ENCODE measurements around the gene TNKS1BP1. TPM values are rescaled to one million over a fixed set of nuclear protein-coding genes. Genes with fewer than 3 reads are reported as not detected.
"Not testable (repeated sequence)": the region's sequence is repeated elsewhere in the genome, so short reads cannot be mapped to it uniquely, and the experiment has no call there.

Gene TNKS1BP1
- total RNA-seq, 4 donors from 2014 or later, result 52.3 to 106 (median 85.2) TPM

DNA sequence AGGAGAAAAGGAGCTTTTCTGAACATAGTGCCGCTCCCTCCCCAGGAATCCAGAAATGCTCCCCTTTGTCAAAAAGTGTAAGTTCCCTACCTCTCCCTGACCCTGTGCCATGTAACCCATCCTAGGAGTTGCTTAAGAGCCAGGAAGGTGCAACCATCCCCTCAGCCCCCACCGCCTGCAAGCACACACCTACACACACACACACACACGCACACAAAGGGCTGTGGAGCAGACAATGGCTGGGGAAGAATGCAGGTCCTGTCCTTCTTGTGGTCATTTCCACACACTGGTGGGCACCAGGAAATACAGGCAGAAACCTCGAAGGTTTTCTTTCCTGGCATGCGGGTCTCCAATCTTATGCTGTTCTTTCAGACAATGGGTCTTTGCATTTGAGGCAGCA is 14.6 kb upstream of the TNKS1BP1 start:
- TF ChIP-seq POLR2A (IDR thresholded peaks at IDR 0.05), result no peak
- TF ChIP-seq, protein P1, sequence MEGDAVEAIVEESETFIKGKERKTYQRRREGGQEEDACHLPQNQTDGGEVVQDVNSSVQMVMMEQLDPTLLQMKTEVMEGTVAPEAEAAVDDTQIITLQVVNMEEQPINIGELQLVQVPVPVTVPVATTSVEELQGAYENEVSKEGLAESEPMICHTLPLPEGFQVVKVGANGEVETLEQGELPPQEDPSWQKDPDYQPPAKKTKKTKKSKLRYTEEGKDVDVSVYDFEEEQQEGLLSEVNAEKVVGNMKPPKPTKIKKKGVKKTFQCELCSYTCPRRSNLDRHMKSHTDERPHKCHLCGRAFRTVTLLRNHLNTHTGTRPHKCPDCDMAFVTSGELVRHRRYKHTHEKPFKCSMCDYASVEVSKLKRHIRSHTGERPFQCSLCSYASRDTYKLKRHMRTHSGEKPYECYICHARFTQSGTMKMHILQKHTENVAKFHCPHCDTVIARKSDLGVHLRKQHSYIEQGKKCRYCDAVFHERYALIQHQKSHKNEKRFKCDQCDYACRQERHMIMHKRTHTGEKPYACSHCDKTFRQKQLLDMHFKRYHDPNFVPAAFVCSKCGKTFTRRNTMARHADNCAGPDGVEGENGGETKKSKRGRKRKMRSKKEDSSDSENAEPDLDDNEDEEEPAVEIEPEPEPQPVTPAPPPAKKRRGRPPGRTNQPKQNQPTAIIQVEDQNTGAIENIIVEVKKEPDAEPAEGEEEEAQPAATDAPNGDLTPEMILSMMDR (IDR thresholded peaks at IDR 0.05), result no peak
- Histone ChIP-seq H3K4me1 (peaks cover 4 to 12% of the 10 kb centered on the region in 2 donors), H3K4me3 (replicated peaks in 1 of 3) (no peak overlapping the region), H3K27ac (no peak overlapping the region), H3K36me3 (no peaks in the 10 kb centered on the region), H3K9me3 (no peaks in the 10 kb centered on the region), H3K27me3 (no peaks in the 10 kb centered on the region)
- intact Hi-C loops (cut with DNase I), result no loop called here
- no peak for DNase-seq
- WGBS, 2 donors, result 79 to 83% methylated on average over 5 of the region's 5 CpGs

DNA sequence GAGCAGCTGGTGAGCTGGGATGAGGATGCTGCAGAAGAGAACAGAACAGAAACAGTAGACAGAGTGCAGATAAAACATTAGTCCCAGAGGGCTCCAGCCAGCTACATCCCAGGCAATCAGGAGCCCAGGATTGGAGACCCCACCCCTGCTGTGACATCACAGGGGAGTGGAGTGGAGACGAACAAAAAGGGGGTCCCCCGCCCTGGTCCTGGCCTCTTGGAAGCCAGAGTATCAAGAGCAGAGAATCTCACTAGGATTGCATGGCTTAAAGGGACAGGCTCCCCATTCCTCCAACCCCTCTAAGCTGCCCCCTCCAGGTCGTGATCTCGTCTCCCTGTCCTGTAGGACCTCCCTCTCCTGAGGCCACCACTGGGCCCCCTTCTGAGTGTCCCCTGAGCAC is 13.4 kb upstream of the TNKS1BP1 start, which contains the start of gene P2RX3:
P2RX3 (plus strand) TSS at position 211 of the 400 bp plus-strand sequence. CDS start 199 bp downstream, outside the sequence.
- H3K4me3 ChIP-seq (replicated peaks in 1 of 3), result no peak within 1 kb of the TSS
- no peak for TF ChIP-seq POLR2A (IDR thresholded peaks at IDR 0.05)
- TF ChIP-seq, protein P1 (IDR thresholded peaks at IDR 0.05), result no peak
- peaks cover 4 to 16% of the 10 kb centered on the region in 2 donors for H3K4me1 ChIP-seq
- no peaks in the 10 kb centered on the region for H3K9me3 ChIP-seq
- H3K27ac ChIP-seq, result no peak within 1 kb of the TSS
- intact Hi-C loops (cut with DNase I), result no loop called here
- H3K27me3 ChIP-seq, result no peaks in the 10 kb centered on the region
- no peak for DNase-seq
- 28 to 47% methylated on average over 4 of the region's 4 CpGs for WGBS, 2 donors
- H3K36me3 ChIP-seq, result peaks cover 0 to 2% of the 10 kb centered on the region in 2 donors

DNA sequence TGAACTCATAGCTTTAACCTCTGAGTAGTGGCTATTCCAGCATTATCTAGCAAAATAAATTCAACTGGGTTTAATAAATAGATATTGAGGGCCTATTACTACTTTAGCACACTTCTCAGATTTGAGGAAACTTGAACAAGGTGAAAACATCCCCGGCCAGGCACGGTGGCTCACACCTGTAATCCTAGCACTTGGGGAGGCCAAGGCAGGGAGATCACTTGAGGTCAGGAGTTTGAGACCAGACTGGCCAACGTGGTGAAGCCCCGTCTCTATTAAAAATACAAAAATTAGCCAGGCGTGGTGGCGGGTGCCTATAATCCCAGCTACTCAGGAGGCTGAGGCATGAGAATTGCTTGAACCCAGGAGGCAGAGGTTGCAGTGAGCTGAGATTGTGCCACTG is 12.1 kb upstream of the TNKS1BP1 start:
- H3K27me3 ChIP-seq; H3K9me3 ChIP-seq; DNase-seq; H3K4me3 ChIP-seq (replicated peaks in 1 of 3); intact Hi-C loops (cut with DNase I); H3K27ac ChIP-seq: not testable (repeated sequence)
- peaks cover 6 to 15% of the 10 kb centered on the region in 2 donors for H3K36me3 ChIP-seq
- 70 to 80% methylated on average over 6 of the region's 6 CpGs for WGBS, 2 donors
- H3K4me1 ChIP-seq, result peaks cover 4 to 16% of the 10 kb centered on the region in 2 donors

DNA sequence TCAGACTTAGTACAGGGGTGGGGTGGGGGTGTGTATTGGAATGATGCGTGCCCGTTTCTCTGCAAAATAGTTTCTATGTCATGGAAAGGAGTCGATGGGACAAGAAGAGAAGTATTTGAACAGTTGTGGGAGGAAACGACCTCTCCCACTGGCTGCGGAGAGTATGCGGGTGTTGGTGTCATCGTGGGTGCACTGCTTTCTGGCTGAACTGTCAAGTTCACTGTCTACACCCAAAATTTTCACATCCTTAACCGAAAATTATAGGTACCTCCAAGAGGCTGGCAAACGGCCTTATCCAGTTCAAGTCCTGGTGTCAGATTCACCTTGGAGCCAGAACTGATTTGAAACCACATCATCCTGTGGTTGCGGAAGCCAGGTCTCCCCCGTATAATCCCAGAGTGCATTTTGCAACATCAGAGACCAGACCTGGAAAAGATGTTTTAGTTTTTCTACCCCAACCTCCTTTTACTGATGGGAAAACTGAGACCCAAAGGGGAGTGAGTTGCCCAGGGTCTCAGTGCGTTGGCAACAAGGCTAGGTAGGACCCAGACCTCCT is 11.4 kb upstream of the TNKS1BP1 start:
- Histone ChIP-seq H3K9me3 (no peaks in the 10 kb centered on the region), H3K27ac (peak overlapping the region; percentile 89 to 90 (median 89)), H3K4me3 (replicated peaks in 1 of 3) (peak overlapping the region in 2 of 3 donors; percentile 93 to 98), H3K27me3 (no peaks in the 10 kb centered on the region), H3K4me1 (peaks cover 4 to 16% of the 10 kb centered on the region in 2 donors), H3K36me3 (peaks cover 13 to 22% of the 10 kb centered on the region in 2 donors)
- DNase-seq, result no peak
- 38 to 49% methylated on average over 12 of the region's 12 CpGs for WGBS, 2 donors
- TF ChIP-seq, protein P1 (IDR thresholded peaks at IDR 0.05), result no peak
- TF ChIP-seq POLR2A (IDR thresholded peaks at IDR 0.05), result no peak
- intact Hi-C loops (cut with DNase I), result no loop called here

DNA sequence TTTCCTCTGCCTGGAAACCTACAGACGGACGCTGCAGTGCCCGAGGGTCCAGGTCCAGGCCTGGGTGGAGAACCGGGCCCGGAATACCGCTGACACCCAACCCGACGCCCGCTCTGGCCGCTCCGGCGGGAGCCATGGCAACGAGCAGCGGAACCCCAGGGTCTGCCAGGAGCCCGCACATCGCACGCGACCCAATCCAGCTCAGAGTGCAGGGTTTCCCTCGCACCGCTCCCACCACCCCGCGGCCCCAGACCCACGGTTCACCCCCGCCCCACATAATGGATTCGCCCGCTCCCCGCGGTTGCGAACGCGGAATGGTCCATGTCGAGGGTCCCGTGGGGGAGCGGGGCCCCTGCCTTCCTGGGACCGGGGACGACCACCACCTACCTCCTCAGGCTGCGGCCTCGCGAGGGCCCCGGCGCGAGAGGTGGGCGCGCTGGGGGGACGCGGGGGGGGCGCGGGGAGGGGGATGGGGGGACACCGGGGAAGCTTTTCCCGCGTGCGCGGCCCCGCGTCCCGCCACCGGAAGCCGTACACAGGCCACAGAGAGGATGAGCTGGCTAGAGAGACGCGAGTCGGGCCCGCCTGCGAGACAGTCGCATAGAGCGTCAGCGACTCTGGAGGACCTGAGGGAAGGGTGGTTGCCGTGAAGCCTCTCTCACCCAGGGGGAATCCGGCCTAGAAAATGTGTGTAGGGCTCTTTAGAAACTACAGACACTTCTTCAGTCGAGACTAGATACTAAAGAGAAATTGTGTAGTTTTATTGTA is 10.8 kb upstream of the TNKS1BP1 start, which contains the start of gene SSRP1:
SSRP1 (minus strand) TSS at position 550 of the 768 bp plus-strand sequence. CDS start 771 bp downstream, outside the sequence.
- WGBS, 2 donors, result 0 to 2% methylated on average over 6 to 19 of the region's 69 CpGs
- peak within 1 kb of the TSS; percentile 89 to 90 (median 89) for H3K27ac ChIP-seq
- TF ChIP-seq, protein P1 (IDR thresholded peaks at IDR 0.05), result no peak
- TF ChIP-seq POLR2A (IDR thresholded peaks at IDR 0.05), result peak in 1 of 2 donors; percentile 42
- no peaks in the 10 kb centered on the region for H3K27me3 ChIP-seq
- peaks cover 19 to 28% of the 10 kb centered on the region in 2 donors for H3K36me3 ChIP-seq
- peaks cover 4 to 16% of the 10 kb centered on the region in 2 donors for H3K4me1 ChIP-seq
- intact Hi-C loops (cut with DNase I), result no loop called here
- no peaks in the 10 kb centered on the region for H3K9me3 ChIP-seq
- H3K4me3 ChIP-seq (replicated peaks in 1 of 3), result peak within 1 kb of the TSS; percentile 91 to 98 (median 93)
- peak; percentile 87 to 90 for DNase-seq

Measured in thyroid gland (tissue), 4 donors.